Activated naive CD4-positive, alpha-beta T cell treated with Interleukin-2 at 50 U/mL for 16 hours (primary cell): ENCODE measurements around the gene LRRN4.
"Not testable (repeated sequence)": the region's sequence is repeated elsewhere in the genome, so short reads cannot be mapped to it uniquely, and the experiment has no call there.

ENCODE experiments used
- DNase-seq: peaks from one replicate; pipeline ENCODE4 v3.0.0-alpha.2; 2020

The LRRN4 gene

GRCh38 chr20:6058684-6059295, 4.9 kb upstream of the LRRN4 start:
- DNase-seq, result no peak

- DNase-seq, result no peak
Measured at GRCh38 chr20:6057691-6058090, 3.8 kb upstream of the LRRN4 start.

GRCh38 chr20:6057139-6057538, 3.3 kb upstream of the LRRN4 start:
- no peak for DNase-seq

GRCh38 chr20:6055981-6056569, 2.2 kb upstream of the LRRN4 start:
- no peak for DNase-seq

- no peak for DNase-seq
Measured at GRCh38 chr20:6055161-6055783, 1.4 kb upstream of the LRRN4 start.

- not testable (repeated sequence) for DNase-seq
Measured at GRCh38 chr20:6054689-6055051, 810 bp upstream of the LRRN4 start.

- no peak for DNase-seq
Measured at GRCh38 chr20:6053064-6053775, 640 bp downstream of the LRRN4 start.

GRCh38 chr20:6051505-6051904, 2.4 kb downstream of the LRRN4 start:
- no peak for DNase-seq

GRCh38 chr20:6048391-6048790, 5.5 kb downstream of the LRRN4 start:
- DNase-seq, result no peak

GRCh38 chr20:6046432-6046831, 7.4 kb downstream of the LRRN4 start:
- DNase-seq, result no peak

- no peak for DNase-seq
Measured at GRCh38 chr20:6045566-6045965, 8.3 kb downstream of the LRRN4 start.

- no peak for DNase-seq
Measured at GRCh38 chr20:6044115-6044514, 9.7 kb downstream of the LRRN4 start.

GRCh38 chr20:6041808-6042265, 12.0 kb downstream of the LRRN4 start:
- DNase-seq, result no peak

- no peak for DNase-seq
Measured at GRCh38 chr20:6040958-6041807, 12.7 kb downstream of the LRRN4 start.

GRCh38 chr20:6040540-6040939, 13.3 kb downstream of the LRRN4 start:
- no peak for DNase-seq

- DNase-seq, result no peak
Measured at GRCh38 chr20:6039766-6040165, 14.1 kb downstream of the LRRN4 start.

GRCh38 chr20:6038256-6038655, 15.6 kb downstream of the LRRN4 start:
- no peak for DNase-seq

- no peak for DNase-seq
Measured at GRCh38 chr20:6037082-6037481, 16.8 kb downstream of the LRRN4 start.

- DNase-seq, result no peak
Measured at GRCh38 chr20:6036213-6036612, 17.6 kb downstream of the LRRN4 start.

- DNase-seq, result no peak
Measured at GRCh38 chr20:6034134-6034969, 19.5 kb downstream of the LRRN4 start.

GRCh38 chr20:6032907-6033306, 21.0 kb downstream of the LRRN4 start:
- DNase-seq, result not testable (repeated sequence)
